ENCODE results near the gene CYP4V2. TPM values are rescaled to one million over a fixed set of nuclear protein-coding genes. Genes with fewer than 3 reads are reported as not detected.

CYP4V2 gene
- total and polyA plus RNA-seq, 2 experiments from 2014 or later, result 10.5 to 16.3 TPM

DNA sequence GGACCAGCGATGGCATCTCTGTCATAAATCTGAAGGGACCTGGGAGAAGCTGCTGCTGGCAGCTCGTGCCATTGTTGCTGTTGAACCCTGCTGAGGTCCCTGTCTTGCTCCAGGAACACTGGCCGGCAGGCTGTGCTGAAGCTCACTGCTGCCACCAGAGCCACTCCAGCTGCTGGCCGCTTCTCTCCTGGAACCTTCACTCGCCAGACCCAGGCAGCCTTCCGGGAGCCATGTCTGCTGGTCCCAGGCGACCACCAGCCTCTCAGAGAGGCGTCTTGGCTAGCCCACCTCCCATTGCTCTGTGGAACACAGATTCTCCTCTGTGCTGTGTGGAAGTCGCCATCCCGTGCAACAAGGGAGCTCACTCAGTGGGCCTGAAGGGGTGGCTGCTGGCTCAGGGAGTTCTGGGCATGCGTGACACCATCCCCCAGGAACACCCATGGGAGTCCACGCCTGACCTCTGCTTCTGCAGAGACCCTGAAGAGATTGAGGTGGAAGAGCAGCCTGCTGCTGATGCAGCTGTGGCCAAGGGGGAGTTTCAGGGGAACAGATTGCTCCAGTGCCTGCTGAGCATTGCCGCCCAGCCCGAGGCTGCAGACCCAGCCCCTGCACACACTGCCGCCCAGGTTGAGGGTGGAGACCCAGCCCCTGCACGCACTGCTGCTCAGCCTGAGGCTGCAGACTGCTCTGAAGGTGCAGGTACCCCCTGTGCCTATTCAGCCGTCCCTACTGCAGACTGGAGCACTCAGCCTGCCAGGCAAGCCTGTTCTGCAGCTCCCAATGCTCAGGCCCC, 33.1 kb upstream of the CYP4V2 start:
- no peaks in the 10 kb centered on the region for H3K9me3 ChIP-seq (ENCODE audit: low read depth)
- H3K79me2 ChIP-seq (ENCODE audit: insufficient read depth), result no peaks in the 10 kb centered on the region
- H3K4me3 ChIP-seq, result no peak overlapping the region
- H3K9ac ChIP-seq, result no peak overlapping the region
- no peaks in the 10 kb centered on the region for H3K4me1 ChIP-seq (ENCODE audit: insufficient read depth)
- TF ChIP-seq EZH2phosphoT487 (IDR thresholded peaks at IDR 0.05; ENCODE audit: insufficient read depth, low read depth) (no peak), EZH2 (IDR thresholded peaks at IDR 0.05; ENCODE audit: insufficient read depth, poor library complexity, severe bottlenecking) (no peak)
- DNase-seq, result no peak
- H3K27me3 ChIP-seq (replicated peaks; ENCODE audit: insufficient read depth), result no peaks in the 10 kb centered on the region
- no peaks in the 10 kb centered on the region for H3K9me2 ChIP-seq (ENCODE audit: insufficient read depth)
- H2AFZ ChIP-seq, result no peak overlapping the region
- H3K4me2 ChIP-seq (ENCODE audit: unreplicated experiment), result no peak overlapping the region
- no peak overlapping the region for H3K27ac ChIP-seq
- in situ Hi-C loops (cut with MboI), result no loop called here
- H4K20me1 ChIP-seq (ENCODE audit: insufficient read depth), result no peaks in the 10 kb centered on the region
- no peaks in the 10 kb centered on the region for H3F3A ChIP-seq (ENCODE audit: insufficient read depth)
- H3K36me3 ChIP-seq (ENCODE audit: low read depth), result no peaks in the 10 kb centered on the region
- 55% methylated on average over 17 of the region's 17 CpGs for WGBS, 2 experiments (ENCODE audit: low coverage in 1 of 2, low lambda C conversion rate in 2 of 2, missing lambda C conversion rate in 2 of 2)

DNA sequence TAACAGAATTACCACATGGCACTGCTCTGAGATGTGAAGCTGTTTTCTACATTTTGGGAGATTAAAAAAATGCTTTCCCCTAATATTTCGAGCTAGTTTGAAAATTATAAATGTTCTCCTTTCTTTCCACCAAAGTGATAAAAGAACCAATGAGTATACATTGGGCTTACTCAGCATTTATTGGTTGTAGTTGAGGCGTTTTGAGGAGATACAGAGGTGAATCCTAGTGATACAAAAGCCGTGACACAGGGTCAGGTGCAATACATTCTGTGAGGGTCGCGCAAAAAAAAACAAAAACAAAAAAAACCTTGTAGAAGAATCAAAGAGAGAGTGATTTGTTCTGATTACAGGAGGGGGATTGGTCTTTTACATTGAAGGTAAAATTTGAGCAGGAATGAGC, 32.4 kb upstream of the CYP4V2 start:
- Histone ChIP-seq H3K4me3 (no peak overlapping the region), H3K27me3 (replicated peaks; ENCODE audit: insufficient read depth) (no peaks in the 10 kb centered on the region), H2AFZ (no peak overlapping the region), H3K4me1 (ENCODE audit: insufficient read depth) (no peaks in the 10 kb centered on the region), H3K79me2 (ENCODE audit: insufficient read depth) (no peaks in the 10 kb centered on the region), H3F3A (ENCODE audit: insufficient read depth) (no peaks in the 10 kb centered on the region), H3K36me3 (ENCODE audit: low read depth) (no peaks in the 10 kb centered on the region), H4K20me1 (ENCODE audit: insufficient read depth) (no peaks in the 10 kb centered on the region), H3K9me2 (ENCODE audit: insufficient read depth) (no peaks in the 10 kb centered on the region), H3K27ac (no peak overlapping the region), H3K9ac (no peak overlapping the region), H3K4me2 (ENCODE audit: unreplicated experiment) (no peak overlapping the region), H3K9me3 (ENCODE audit: low read depth) (no peaks in the 10 kb centered on the region)
- in situ Hi-C loops (cut with MboI), result no loop called here
- WGBS, 2 experiments (ENCODE audit: low coverage in 1 of 2, low lambda C conversion rate in 2 of 2, missing lambda C conversion rate in 2 of 2), result 68 to 74% methylated on average over 5 of the region's 5 CpGs
- TF ChIP-seq EZH2 (IDR thresholded peaks at IDR 0.05; ENCODE audit: insufficient read depth, poor library complexity, severe bottlenecking) (no peak), EZH2phosphoT487 (IDR thresholded peaks at IDR 0.05; ENCODE audit: insufficient read depth, low read depth) (no peak)
- DNase-seq, result no peak

DNA sequence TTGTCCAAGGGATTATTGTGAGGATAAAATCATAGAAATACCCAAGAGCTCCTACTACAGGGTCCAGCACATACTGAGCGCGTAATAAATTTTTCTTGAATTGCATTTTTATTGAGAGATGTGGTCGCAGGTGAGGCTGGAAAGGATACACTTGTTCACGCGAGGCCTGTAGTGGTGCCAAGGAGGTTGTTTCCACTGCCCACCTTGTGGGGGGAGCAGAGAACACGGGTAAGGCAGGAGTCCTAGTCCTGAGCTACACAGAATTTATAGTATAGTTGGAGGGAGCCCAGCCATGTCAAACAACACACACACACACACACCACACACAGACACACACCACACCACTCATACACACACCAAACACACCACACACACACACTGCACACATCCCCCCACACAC, 31.8 kb upstream of the CYP4V2 start:
- H3K9me2 ChIP-seq (ENCODE audit: insufficient read depth), result no peaks in the 10 kb centered on the region
- no peaks in the 10 kb centered on the region for H3K36me3 ChIP-seq (ENCODE audit: low read depth)
- no peak overlapping the region for H3K4me2 ChIP-seq (ENCODE audit: unreplicated experiment)
- no peak for DNase-seq
- no peak overlapping the region for H2AFZ ChIP-seq
- H3K27me3 ChIP-seq (replicated peaks; ENCODE audit: insufficient read depth), result no peaks in the 10 kb centered on the region
- no peaks in the 10 kb centered on the region for H3K9me3 ChIP-seq (ENCODE audit: low read depth)
- no peak for TF ChIP-seq EZH2phosphoT487 (IDR thresholded peaks at IDR 0.05; ENCODE audit: insufficient read depth, low read depth)
- TF ChIP-seq EZH2 (IDR thresholded peaks at IDR 0.05; ENCODE audit: insufficient read depth, poor library complexity, severe bottlenecking), result no peak
- no peaks in the 10 kb centered on the region for H3K79me2 ChIP-seq (ENCODE audit: insufficient read depth)
- WGBS, 2 experiments (ENCODE audit: low coverage in 1 of 2, low lambda C conversion rate in 2 of 2, missing lambda C conversion rate in 2 of 2), result 88 to 89% methylated on average over 6 of the region's 6 CpGs
- H3F3A ChIP-seq (ENCODE audit: insufficient read depth), result no peaks in the 10 kb centered on the region
- no peaks in the 10 kb centered on the region for H3K4me1 ChIP-seq (ENCODE audit: insufficient read depth)
- no peak overlapping the region for H3K9ac ChIP-seq
- H3K4me3 ChIP-seq, result no peak overlapping the region
- H3K27ac ChIP-seq, result no peak overlapping the region
- H4K20me1 ChIP-seq (ENCODE audit: insufficient read depth), result no peaks in the 10 kb centered on the region
- in situ Hi-C loops (cut with MboI), result no loop called here

DNA sequence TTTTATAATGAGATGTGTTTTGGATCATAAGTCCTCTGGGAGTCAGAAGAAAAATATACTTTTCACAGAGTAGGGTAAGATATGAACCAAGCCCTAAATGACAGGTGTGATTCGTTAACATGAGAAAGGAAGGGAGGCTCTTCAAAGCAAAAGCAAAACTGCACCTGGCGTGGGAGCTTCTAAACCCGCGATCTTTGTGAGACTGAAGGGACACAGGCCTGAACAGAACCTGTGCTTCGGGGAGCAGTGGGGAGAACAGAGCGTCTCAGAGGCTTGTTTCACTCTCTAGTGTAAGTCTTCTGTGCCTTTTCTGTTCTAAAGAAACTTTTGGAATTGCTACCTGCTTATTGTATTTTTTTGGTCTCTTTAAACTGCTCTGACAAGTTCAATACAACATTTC, 30.2 kb upstream of the CYP4V2 start:
- Histone ChIP-seq H3K9me2 (ENCODE audit: insufficient read depth) (no peaks in the 10 kb centered on the region), H3K27ac (no peak overlapping the region), H3K4me3 (no peak overlapping the region), H4K20me1 (ENCODE audit: insufficient read depth) (no peaks in the 10 kb centered on the region), H3K79me2 (ENCODE audit: insufficient read depth) (no peaks in the 10 kb centered on the region), H3K9ac (no peak overlapping the region), H3K9me3 (ENCODE audit: low read depth) (no peaks in the 10 kb centered on the region), H3K27me3 (replicated peaks; ENCODE audit: insufficient read depth) (no peaks in the 10 kb centered on the region), H3K36me3 (ENCODE audit: low read depth) (no peaks in the 10 kb centered on the region), H3K4me1 (ENCODE audit: insufficient read depth) (no peaks in the 10 kb centered on the region), H3K4me2 (ENCODE audit: unreplicated experiment) (no peak overlapping the region), H2AFZ (no peak overlapping the region), H3F3A (ENCODE audit: insufficient read depth) (no peaks in the 10 kb centered on the region)
- WGBS, 2 experiments (ENCODE audit: low coverage in 1 of 2, low lambda C conversion rate in 2 of 2, missing lambda C conversion rate in 2 of 2), result 71 to 74% methylated on average over 6 of the region's 6 CpGs
- TF ChIP-seq EZH2 (IDR thresholded peaks at IDR 0.05; ENCODE audit: insufficient read depth, poor library complexity, severe bottlenecking) (no peak), EZH2phosphoT487 (IDR thresholded peaks at IDR 0.05; ENCODE audit: insufficient read depth, low read depth) (no peak)
- in situ Hi-C loops (cut with MboI), result no loop called here
- DNase-seq, result no peak

Measured in GM23248 (cell line).